GM23338 (cell line): ENCODE results near the gene SFTPB. TPM values are rescaled to one million over a fixed set of nuclear protein-coding genes. Genes with fewer than 3 reads are reported as not detected.
A peak's percentile ranks its signal among the peaks of the same experiment; 100 is the strongest.

Experiments used
- ATAC-seq: fragments of 200-7000 bp; cut with Tn5 transposase; 3 replicates; pipeline ENCODE4 v1.9.1; 2020
- DNase-seq: peaks from one replicate; pipeline ENCODE4 v3.0.0-alpha.2; 2015; ENCODE audit warnings: low spot score
- H2AFZ ChIP-seq: fragments of 200-600 bp; sonication (generic); 2 replicates; pipeline ENCODE4 v1.8.0; 2016; ENCODE audit warnings: antibody characterized with exemption, mild to moderate bottlenecking, moderate library complexity
- H3F3A ChIP-seq: fragments of 200-600 bp; sonication (generic); replicated peaks from 2 replicates; pipeline ENCODE4 v1.8.0; 2017; ENCODE audit warnings: antibody characterized with exemption, mixed run types, low read depth
- H3K27ac ChIP-seq: fragments of 200-600 bp; sonication (generic); 2 replicates; pipeline ENCODE4 v1.6.1; 2016; ENCODE audit warnings: low read depth
- H3K27me3 ChIP-seq: fragments of 200-600 bp; sonication (generic); 2 replicates; pipeline ENCODE4 v1.8.0; 2016; ENCODE audit warnings: mild to moderate bottlenecking, mixed run types, moderate library complexity; ENCODE audit not compliant: insufficient read depth
- H3K36me3 ChIP-seq: fragments of 200-600 bp; sonication (generic); 2 replicates; pipeline ENCODE4 v1.8.0; 2016; ENCODE audit warnings: mild to moderate bottlenecking; ENCODE audit not compliant: insufficient read depth
- H3K4me1 ChIP-seq: fragments of 200-600 bp; sonication (generic); 2 replicates; pipeline ENCODE4 v1.8.0; 2016; ENCODE audit warnings: mild to moderate bottlenecking, moderate library complexity; ENCODE audit not compliant: insufficient read depth
- H3K4me2 ChIP-seq: fragments of 200-600 bp; sonication (generic); 2 replicates; pipeline ENCODE4 v1.7.1; 2017; ENCODE audit warnings: mixed run types
- H3K4me3 ChIP-seq: fragments of 200-600 bp; sonication (generic); 2 replicates; pipeline ENCODE4 v1.6.1; 2016; ENCODE audit warnings: mixed run types
- H3K79me2 ChIP-seq: fragments of 200-600 bp; sonication (generic); replicated peaks from 2 replicates; pipeline ENCODE4 v1.8.0; 2017; ENCODE audit warnings: mild to moderate bottlenecking; ENCODE audit not compliant: insufficient read depth
- H3K9me2 ChIP-seq: fragments of 200-600 bp; sonication (generic); 2 replicates; pipeline ENCODE4 v1.8.0; 2017; ENCODE audit not compliant: insufficient read depth
- H4K20me1 ChIP-seq: fragments of 200-600 bp; sonication (generic); replicated peaks from 2 replicates; pipeline ENCODE4 v1.8.0; 2017; ENCODE audit warnings: mild to moderate bottlenecking; ENCODE audit not compliant: insufficient read depth
- H3K27ac Mint-ChIP-seq: 2 replicates; pipeline ENCODE4 v1.8.0; 2020; ENCODE audit warnings: inconsistent platforms, mild to moderate bottlenecking, moderate library complexity, mixed read lengths
- H3K27me3 Mint-ChIP-seq: 3 replicates; pipeline ENCODE4 v1.8.0; 2022; ENCODE audit warnings: low read depth, mild to moderate bottlenecking, moderate library complexity, mixed read lengths, inconsistent platforms; ENCODE audit not compliant: insufficient read depth, poor library complexity
- H3K36me3 Mint-ChIP-seq: 3 replicates; pipeline ENCODE4 v1.8.0; 2021; ENCODE audit warnings: low read depth, mild to moderate bottlenecking, inconsistent platforms, moderate library complexity, mixed read lengths
- H3K4me1 Mint-ChIP-seq: 3 replicates; pipeline ENCODE4 v1.8.0; 2020; ENCODE audit warnings: mild to moderate bottlenecking, inconsistent platforms, mixed read lengths
- H3K4me3 Mint-ChIP-seq: 3 replicates; pipeline ENCODE4 v1.8.0; 2021; ENCODE audit warnings: moderate library complexity, mild to moderate bottlenecking, inconsistent platforms, mixed read lengths
- H3K9me3 Mint-ChIP-seq: 3 replicates; pipeline ENCODE4 v1.8.0; 2020; ENCODE audit warnings: moderate library complexity, mild to moderate bottlenecking, inconsistent platforms, mixed read lengths
- EZH2 ChIP-seq: fragments of 200-600 bp; sonication (generic); IDR thresholded peaks from one replicate; pipeline ENCODE4 v1.8.0; 2017; ENCODE audit warnings: antibody characterized with exemption, mild to moderate bottlenecking, low read depth; ENCODE audit not compliant: unreplicated experiment
- polyA plus RNA-seq: library from polyadenylated mRNA; unstranded; fragments of >200 nt; fragmentation: Nextera tagmentation; extraction: Ambion mirVana; gene quantifications from 2 replicates; pipeline ENCODE4 v1.2.1, GENCODE V29; 2016
- total RNA-seq: library from RNA; depleted of rRNA; stranded (reverse); fragments of >200 nt; shearing (Covaris generic); gene quantifications from 2 replicates; pipeline ENCODE4 v1.2.3, GENCODE V29; 2014
- TF ChIP-seq, protein P1 (sequence below), 2 experiments: fragments of 200-600 bp in 1 of 2; sonication (generic) in 1 of 2; conservative IDR thresholded peaks; 2 replicates each; pipeline versions ENCODE4 v1.5.1 to v1.6.1; 2016 to 2017; ENCODE audit warnings: antibody characterized with exemption in 2 of 2, low read depth in 2 of 2, mild to moderate bottlenecking in 2 of 2, moderate library complexity in 1 of 2
- TF ChIP-seq, protein P2 (sequence below): IDR thresholded peaks from 2 replicates; pipeline ENCODE4 v1.6.1; 2016; ENCODE audit warnings: antibody characterized with exemption
- TF ChIP-seq, protein P3 (sequence below): IDR thresholded peaks from one replicate; pipeline ENCODE4 v1.6.1; 2018; ENCODE audit warnings: antibody characterized with exemption; ENCODE audit not compliant: unreplicated experiment

Gene SFTPB
- total and polyA plus RNA-seq, 2 experiments from 2014 or later, result 0.06 TPM; not detected in 1

DNA sequence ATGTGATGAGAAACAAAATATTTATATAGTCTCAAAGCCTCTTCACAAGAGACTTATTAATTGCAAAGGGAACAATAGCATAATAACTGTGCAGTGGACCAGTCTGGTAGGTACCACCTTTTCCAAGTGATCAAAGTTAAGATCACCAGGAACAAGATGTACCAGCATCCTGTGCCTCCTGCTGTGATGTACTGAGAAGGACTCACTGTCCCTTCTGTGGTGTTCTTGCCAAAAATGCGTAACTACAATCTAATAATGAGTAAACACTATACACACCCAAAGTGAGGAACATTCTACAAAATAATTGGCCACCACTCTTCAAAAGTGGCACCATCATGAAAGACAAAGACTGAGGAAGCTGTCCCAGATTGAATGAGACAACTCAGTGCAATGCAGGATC is 40.6 kb upstream of the SFTPB start (continued):
- no peak for TF ChIP-seq EZH2
- TF ChIP-seq, protein P1, sequence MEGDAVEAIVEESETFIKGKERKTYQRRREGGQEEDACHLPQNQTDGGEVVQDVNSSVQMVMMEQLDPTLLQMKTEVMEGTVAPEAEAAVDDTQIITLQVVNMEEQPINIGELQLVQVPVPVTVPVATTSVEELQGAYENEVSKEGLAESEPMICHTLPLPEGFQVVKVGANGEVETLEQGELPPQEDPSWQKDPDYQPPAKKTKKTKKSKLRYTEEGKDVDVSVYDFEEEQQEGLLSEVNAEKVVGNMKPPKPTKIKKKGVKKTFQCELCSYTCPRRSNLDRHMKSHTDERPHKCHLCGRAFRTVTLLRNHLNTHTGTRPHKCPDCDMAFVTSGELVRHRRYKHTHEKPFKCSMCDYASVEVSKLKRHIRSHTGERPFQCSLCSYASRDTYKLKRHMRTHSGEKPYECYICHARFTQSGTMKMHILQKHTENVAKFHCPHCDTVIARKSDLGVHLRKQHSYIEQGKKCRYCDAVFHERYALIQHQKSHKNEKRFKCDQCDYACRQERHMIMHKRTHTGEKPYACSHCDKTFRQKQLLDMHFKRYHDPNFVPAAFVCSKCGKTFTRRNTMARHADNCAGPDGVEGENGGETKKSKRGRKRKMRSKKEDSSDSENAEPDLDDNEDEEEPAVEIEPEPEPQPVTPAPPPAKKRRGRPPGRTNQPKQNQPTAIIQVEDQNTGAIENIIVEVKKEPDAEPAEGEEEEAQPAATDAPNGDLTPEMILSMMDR (conservative IDR thresholded peaks at IDR 0.05; ENCODE audit: low read depth in 2 of 2), result no peak
- TF ChIP-seq, protein P2, sequence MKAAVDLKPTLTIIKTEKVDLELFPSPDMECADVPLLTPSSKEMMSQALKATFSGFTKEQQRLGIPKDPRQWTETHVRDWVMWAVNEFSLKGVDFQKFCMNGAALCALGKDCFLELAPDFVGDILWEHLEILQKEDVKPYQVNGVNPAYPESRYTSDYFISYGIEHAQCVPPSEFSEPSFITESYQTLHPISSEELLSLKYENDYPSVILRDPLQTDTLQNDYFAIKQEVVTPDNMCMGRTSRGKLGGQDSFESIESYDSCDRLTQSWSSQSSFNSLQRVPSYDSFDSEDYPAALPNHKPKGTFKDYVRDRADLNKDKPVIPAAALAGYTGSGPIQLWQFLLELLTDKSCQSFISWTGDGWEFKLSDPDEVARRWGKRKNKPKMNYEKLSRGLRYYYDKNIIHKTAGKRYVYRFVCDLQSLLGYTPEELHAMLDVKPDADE, result no peak
- TF ChIP-seq, protein P3, sequence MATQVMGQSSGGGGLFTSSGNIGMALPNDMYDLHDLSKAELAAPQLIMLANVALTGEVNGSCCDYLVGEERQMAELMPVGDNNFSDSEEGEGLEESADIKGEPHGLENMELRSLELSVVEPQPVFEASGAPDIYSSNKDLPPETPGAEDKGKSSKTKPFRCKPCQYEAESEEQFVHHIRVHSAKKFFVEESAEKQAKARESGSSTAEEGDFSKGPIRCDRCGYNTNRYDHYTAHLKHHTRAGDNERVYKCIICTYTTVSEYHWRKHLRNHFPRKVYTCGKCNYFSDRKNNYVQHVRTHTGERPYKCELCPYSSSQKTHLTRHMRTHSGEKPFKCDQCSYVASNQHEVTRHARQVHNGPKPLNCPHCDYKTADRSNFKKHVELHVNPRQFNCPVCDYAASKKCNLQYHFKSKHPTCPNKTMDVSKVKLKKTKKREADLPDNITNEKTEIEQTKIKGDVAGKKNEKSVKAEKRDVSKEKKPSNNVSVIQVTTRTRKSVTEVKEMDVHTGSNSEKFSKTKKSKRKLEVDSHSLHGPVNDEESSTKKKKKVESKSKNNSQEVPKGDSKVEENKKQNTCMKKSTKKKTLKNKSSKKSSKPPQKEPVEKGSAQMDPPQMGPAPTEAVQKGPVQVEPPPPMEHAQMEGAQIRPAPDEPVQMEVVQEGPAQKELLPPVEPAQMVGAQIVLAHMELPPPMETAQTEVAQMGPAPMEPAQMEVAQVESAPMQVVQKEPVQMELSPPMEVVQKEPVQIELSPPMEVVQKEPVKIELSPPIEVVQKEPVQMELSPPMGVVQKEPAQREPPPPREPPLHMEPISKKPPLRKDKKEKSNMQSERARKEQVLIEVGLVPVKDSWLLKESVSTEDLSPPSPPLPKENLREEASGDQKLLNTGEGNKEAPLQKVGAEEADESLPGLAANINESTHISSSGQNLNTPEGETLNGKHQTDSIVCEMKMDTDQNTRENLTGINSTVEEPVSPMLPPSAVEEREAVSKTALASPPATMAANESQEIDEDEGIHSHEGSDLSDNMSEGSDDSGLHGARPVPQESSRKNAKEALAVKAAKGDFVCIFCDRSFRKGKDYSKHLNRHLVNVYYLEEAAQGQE, result no peak

DNA sequence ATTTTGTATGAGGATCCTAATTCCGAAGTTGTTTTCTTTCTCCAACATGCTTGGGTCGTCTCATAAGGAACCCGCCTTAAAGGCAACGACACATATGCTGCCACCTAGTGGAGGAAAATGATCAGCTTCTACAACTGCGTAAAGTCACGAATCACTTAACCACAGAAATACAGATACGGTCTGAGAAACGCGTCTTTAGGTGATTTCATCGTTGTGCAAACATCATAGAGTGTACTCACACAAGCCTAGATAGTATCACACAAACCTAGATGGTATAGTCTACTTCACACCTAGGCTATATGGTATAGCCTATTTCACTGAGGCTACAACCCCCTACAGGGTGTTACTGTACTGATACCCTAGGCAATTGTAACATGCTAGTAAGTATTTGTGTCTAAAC is 39.3 kb upstream of the SFTPB start:
- no peaks in the 10 kb centered on the region for H3F3A ChIP-seq
- H3K9me2 ChIP-seq, result no peaks in the 10 kb centered on the region
- H3K4me3 ChIP-seq, result no peak overlapping the region
- no peaks in the 10 kb centered on the region for H3K36me3 ChIP-seq
- H3K4me1 ChIP-seq, result peaks cover 8% of the 10 kb centered on the region
- Mint-ChIP-seq H3K27ac (no peak overlapping the region), H3K4me1 (peaks cover 26% of the 10 kb centered on the region), H3K9me3 (no peaks in the 10 kb centered on the region), H3K27me3 (peaks cover 15% of the 10 kb centered on the region), H3K4me3 (no peak overlapping the region), H3K36me3 (no peaks in the 10 kb centered on the region)
- no peak overlapping the region for H3K27ac ChIP-seq
- no peak overlapping the region for H2AFZ ChIP-seq
- no peaks in the 10 kb centered on the region for H3K79me2 ChIP-seq
- H4K20me1 ChIP-seq, result no peaks in the 10 kb centered on the region
- H3K4me2 ChIP-seq, result no peak overlapping the region
- ATAC-seq, result peak; percentile 89
- TF ChIP-seq, protein P3, result no peak
- TF ChIP-seq, protein P1 (conservative IDR thresholded peaks at IDR 0.05; ENCODE audit: low read depth in 2 of 2), result peak; percentile 90 to 97
- peaks cover 6% of the 10 kb centered on the region; the same call in 1 of the 2 replicates for H3K27me3 ChIP-seq
- DNase-seq, result peak; percentile 95
